Stimulated activated CD4-positive, alpha-beta T cell treated with anti-CD3 and anti-CD28 coated beads, TNF-alpha, amount 100 ng/mL, for 24 hours (primary cell): ENCODE results near the gene MICALL2.
"Not testable (repeated sequence)": the region's sequence is repeated elsewhere in the genome, so short reads cannot be mapped to it uniquely, and the experiment has no call there.

ENCODE experiments used
- DNase-seq, 3 experiments: peaks; one replicate each; pipeline ENCODE4 v3.0.0-alpha.2; 2020; ENCODE audit warnings: low read depth in 3 of 3

MICALL2 gene

DNA sequence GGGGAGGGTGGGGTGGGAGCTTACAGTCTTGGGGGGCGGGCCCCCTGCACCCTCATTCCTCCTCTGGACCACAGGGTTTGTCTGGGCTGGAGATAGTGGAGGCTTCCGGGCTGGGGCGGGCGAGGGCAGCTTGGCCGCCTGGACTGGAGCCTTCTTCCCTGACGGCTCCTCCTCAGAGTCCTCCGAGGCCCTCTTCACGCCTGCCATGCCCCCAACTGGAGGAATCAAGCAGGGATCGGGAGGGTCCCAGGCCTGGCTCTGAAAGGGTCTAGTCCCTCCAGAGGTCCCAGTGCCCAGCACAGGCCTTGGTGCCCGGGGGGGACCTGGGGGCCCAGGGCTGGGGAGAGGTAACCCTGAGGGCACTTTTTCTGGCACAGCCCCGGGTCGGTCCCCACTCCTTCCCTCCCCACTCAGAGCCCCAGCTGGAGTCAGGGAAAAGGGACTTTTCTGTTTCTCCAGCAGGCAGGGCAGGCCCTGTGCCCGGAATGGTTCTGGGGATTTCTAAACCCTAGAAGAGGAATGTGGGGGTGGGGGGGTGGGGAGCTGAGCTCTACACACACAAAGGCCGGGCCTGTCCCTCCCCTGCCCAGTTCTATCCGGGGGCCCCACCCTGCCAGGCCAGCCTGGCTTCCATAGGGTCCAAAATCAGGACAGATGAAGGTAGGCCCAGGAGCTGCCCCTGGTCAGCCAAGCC lies 11.6 kb downstream of the MICALL2 start:
- DNase-seq: no peak

- DNase-seq: no peak
These were observed 12.2 kb downstream of the MICALL2 start for GRCh38 chr7:1447112-1447511.

- DNase-seq: no peak
These were observed 12.6 kb downstream of the MICALL2 start for GRCh38 chr7:1446620-1447032.

- not testable (repeated sequence) for DNase-seq
These were observed 13.2 kb downstream of the MICALL2 start for GRCh38 chr7:1446026-1446425.

DNA sequence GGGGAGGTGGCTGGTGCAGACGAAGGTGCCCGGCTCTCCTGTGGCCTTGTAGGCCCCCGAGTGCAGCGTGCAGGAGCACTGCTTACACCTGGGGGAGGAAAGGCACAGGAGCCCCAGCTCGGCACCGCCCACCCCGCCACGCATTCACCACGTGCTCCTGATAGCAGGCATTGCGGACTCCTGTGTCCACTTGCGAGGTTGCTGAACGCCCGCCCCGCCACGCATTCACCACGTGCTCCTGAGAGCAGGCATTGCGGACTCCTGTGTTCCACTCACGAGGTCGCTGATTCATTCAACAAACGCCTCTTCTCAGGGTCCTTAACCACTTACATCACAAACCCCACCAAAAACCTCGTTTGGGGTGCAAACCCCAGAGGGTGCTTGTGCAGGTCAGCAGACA lies 13.9 kb downstream of the MICALL2 start:
- DNase-seq: no peak

DNA sequence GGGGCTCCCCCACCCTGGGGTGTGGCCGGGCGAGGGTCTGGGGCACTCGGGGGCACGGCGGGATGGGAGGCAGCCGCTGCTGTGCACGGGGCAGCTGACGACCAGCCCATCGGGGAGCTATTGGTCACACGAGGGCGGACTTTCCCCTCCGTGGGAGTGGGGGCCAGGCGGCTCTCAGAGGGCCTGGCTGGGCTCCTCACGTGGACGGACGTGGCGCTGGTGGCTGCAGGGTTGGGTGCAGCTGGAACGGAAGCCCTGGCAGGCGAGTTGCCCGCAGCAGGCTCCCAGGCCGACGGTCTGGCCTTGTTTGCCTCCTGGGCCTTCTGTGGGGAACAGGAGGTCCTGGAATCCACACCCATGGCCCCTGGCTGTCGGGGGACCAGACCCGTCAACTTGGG lies 14.3 kb downstream of the MICALL2 start:
- no peak for DNase-seq

DNA sequence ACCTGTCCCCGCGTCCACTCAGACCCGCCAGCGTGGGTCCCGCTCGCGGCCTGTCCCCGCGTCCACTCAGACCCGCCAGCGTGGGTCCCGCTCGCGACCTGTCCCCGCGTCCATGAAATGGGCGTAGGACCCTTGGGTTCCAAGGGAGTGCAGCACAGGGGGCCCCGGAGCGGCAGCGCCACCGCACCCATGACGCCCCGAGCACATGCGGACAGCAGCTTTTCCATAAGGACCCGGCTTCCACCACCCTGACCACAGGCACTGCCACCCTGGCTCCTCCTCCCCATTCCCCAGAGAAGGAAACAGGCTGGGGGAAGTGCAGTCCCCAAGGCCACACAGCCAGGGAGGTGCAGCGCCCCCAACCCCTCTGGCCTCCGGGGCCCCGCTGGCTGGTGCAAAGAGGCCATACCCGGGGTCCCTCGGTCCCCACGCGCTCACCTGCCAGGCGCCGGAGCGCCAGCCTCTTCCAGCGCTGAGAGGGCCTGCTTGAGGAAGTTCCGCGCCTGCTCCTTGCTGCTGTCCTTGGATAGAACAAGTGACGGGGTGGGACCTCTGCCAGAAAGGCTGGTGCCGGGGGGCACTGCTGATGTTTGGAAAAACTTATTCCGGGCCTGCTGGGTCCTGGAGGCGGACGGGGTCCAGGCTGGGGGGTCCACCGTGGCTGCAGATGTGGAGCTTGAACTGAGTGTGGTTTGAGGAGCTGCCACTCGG lies 14.9 kb downstream of the MICALL2 start:
- no peak for DNase-seq

DNA sequence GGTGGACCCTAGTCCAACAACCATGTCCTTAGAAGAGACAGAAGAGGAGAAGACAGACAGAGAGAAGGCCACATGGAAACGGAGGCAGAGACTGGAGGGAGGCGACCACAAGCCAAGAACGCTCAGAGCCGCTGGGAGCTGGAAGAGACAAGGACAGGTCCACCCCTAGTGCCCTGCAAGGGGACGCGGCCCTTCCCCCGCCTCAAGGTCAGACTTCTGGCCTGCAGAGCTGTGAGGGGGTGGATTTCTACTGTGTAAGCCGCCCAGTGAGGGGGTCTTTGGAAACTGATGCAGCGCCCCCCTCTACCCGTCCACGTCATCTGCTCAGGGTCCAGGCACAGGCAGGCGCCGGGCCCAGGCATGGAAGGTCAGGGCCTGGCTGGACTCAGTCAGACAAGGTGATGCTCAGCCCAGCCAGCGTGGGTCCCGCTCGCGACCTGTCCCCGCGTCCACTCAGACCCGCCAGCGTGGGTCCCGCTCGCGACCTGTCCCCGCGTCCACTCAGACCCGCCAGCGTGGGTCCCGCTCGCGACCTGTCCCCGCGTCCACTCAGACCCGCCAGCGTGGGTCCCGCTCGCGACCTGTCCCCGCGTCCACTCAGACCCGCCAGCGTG lies 15.6 kb downstream of the MICALL2 start:
- DNase-seq: not testable (repeated sequence)

- no peak for DNase-seq
These were observed 16.7 kb downstream of the MICALL2 start for GRCh38 chr7:1442355-1443124.

DNA sequence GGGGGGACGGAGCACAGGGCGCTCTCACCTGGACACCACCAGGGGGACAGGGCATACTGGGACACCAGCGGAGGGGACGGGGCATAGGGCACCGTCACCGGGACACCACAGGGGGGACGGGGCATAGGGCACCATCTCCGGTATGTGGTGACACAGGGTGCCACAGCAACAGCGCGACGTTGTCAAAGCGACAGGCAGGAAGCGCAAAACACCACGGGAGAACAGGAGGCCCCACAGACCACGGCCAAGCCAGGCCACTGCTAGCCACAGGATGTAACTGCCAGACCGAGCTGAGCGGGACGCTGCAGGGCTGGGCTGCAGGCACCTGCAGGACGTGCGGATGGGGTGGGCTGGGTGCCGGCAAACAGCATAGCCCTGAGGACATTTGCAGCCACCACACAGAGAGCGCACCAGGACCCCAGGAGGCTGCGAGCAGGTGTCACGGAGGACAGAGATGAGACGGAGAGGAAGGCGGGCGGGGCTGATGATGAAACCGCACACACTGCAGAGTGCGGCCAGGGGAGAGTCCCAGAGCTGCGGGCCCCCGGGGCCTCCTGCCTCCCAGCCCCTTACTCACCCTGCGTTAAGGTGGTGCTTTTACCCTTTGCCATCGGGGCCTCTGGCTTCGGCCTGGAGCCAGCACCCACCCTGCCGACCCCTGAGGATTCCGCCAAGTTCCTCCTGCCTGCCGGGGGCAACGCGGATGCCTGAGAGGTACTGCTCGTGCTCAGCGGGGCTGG lies 17.5 kb downstream of the MICALL2 start:
- no peak for DNase-seq

DNA sequence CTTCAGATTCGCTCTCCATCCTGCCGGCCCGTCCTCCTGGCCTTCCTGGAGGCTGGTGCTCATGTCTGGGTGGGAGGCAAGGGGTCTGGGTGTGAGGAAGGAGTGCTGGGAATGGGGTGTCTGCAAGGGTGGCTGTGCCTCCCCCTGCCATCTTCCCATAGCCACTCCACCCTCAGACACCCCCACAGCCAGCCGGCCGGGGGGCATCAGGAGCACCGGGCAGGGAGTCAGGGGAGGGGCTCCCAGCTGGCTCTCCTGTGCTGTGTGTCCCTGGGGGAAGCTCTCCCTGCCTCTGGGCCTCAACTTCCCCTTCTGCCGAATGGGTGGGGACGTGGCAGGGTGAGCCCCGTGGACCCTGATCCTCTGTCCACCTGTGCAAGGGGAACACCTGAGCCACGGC lies 18.6 kb downstream of the MICALL2 start:
- DNase-seq: no peak

DNA sequence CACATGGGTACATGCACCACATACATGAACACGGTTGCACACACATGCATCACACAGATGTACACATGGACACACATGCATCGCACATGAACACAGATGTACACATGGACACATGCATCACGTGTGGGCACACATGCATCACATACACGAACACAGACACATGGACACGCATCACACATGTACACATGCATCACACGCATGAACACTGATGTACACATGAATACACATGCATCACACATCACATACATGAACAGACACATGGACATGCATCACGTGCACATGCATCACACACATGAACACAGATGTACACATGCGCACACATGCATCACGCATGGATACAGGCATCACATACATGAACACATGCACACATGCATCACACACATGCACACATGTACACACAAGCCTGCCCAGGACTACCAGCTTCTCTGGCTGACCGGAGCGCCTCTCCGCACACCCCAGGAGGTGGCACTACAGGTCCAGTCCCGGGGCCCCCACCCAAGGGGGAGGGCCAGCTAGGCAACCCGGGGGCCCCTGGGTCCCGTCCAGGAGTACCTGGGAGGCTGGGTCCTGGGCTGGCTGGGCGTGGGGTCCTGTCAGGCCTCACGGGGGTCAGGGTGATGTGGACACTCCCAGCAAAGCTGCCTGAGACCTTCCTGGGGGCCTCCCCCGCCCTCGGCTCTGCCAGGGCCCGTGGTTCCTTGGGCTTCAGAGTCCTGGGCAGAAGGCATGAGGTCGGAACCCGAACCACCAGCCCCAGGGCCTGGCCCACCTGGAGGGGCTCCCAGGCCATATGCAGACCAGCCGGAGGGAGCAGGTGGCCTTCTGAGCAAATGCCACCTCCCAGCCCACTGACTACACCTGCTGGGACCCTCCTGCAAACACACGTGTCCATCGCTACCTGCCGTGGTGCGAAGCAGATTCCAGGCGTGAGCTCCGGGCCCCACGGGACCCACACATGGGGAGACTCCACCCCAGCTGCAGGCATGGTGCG lies 19.6 kb downstream of the MICALL2 start:
- no peak for DNase-seq

- no peak for DNase-seq
These were observed 20.4 kb downstream of the MICALL2 start for GRCh38 chr7:1438821-1439220.

DNA sequence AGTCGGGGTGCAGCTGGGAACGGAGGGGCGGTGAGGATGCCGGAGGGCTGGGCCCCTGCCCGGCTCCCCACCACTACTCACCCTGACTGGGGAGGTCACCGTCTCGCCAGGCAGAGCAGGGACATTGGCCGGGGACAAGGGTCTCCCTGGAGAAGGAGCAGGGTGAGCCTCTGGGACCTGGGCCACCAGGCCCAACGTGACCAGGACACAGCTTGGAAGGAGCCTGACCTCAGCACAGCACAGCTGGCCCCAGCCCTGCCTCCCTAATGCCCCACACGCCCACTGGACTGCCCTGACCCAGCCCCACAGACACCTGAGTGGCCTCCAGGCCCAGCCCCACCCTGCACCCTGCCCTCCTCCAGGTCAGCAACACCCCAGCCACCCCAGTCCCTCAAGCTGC lies 21.1 kb downstream of the MICALL2 start:
- no peak for DNase-seq

- no peak for DNase-seq
These were observed 22.0 kb downstream of the MICALL2 start for GRCh38 chr7:1437155-1437880.

DNA sequence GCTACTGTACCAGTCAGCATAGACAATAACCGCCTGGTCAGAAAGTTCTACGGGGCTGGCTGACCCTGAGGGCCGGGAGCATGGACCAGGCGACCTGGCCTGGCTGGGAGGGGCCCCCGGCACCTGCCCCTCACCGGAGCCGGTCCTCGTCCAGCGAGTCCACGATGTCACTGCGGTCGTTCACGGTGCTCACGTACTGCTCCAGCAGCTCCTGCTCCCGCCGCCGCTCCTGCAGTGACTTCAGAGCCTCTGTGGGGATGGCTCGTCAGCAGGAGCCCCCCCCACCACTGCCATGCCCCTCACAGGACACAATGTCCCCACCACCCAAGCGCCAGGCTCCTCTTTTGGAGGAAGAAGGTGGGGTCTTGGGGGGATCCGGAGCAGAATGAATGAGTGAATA lies 22.7 kb downstream of the MICALL2 start:
- no peak for DNase-seq

- DNase-seq: no peak
These were observed 24.2 kb downstream of the MICALL2 start for GRCh38 chr7:1434891-1435670.

GRCh38 chr7:1434165-1434718 lies 25.0 kb downstream of the MICALL2 start:
- no peak for DNase-seq
